Liver (tissue), 3 donors: ENCODE results near the gene RFC2.

Experiments used
- ATF3 ChIP-seq: IDR thresholded peaks from 2 replicates; pipeline ENCODE4 v1.6.1; 2016; ENCODE audit warnings: antibody characterized with exemption
- CTCF ChIP-seq: fragments of 150-350 bp; IDR thresholded peaks from 2 replicates; pipeline ENCODE4 v1.5.1; 2017; ENCODE audit warnings: improper control_type of control experiment, low read depth, low read length; ENCODE audit not compliant: missing input control
- FOXA1 ChIP-seq: IDR thresholded peaks from 2 replicates; pipeline ENCODE4 v1.6.1; 2016; ENCODE audit warnings: antibody characterized with exemption
- FOXA2 ChIP-seq: IDR thresholded peaks from 2 replicates; pipeline ENCODE4 v1.6.1; 2016; ENCODE audit warnings: antibody characterized with exemption
- HNF4A ChIP-seq, 2 donors: conservative IDR thresholded peaks; 2 replicates each; pipeline ENCODE4 v1.6.1; 2016; ENCODE audit warnings: antibody characterized with exemption in 2 of 2, mild to moderate bottlenecking in 2 of 2
- MAX ChIP-seq: IDR thresholded peaks from 2 replicates; pipeline ENCODE4 v1.6.1; 2016; ENCODE audit warnings: antibody characterized with exemption
- NR2F2 ChIP-seq: IDR thresholded peaks from 2 replicates; pipeline ENCODE4 v1.6.1; 2016; ENCODE audit warnings: antibody characterized with exemption
- RAD21 ChIP-seq, 2 donors: IDR thresholded peaks; 2 replicates each; pipeline ENCODE4 v1.6.1; 2016; ENCODE audit warnings: antibody characterized with exemption in 2 of 2, mild to moderate bottlenecking in 2 of 2
- REST ChIP-seq: IDR thresholded peaks from 2 replicates; pipeline ENCODE4 v1.6.1; 2016; ENCODE audit warnings: antibody characterized with exemption, mild to moderate bottlenecking
- SP1 ChIP-seq: IDR thresholded peaks from 2 replicates; pipeline ENCODE4 v1.6.1; 2018; ENCODE audit warnings: antibody characterized with exemption, mild to moderate bottlenecking
- TAF1 ChIP-seq: conservative IDR thresholded peaks from 2 replicates; pipeline ENCODE4 v1.6.1; 2016; ENCODE audit warnings: antibody characterized with exemption, mild to moderate bottlenecking
- YY1 ChIP-seq: IDR thresholded peaks from 2 replicates; pipeline ENCODE4 v1.6.1; 2016; ENCODE audit warnings: antibody characterized with exemption, mild to moderate bottlenecking
- donor health status: healthy.
- donor health status: healthy.

- TF ChIP-seq SP1, result no peak
- no peak for TF ChIP-seq YY1
- no peak for TF ChIP-seq CTCF
- TF ChIP-seq NR2F2, result no peak
- no peak for TF ChIP-seq FOXA1
- no peak for TF ChIP-seq MAX
- no peak for TF ChIP-seq RAD21 (IDR thresholded peaks at IDR 0.05)
- no peak for TF ChIP-seq REST
- no peak for TF ChIP-seq FOXA2
- no peak for TF ChIP-seq TAF1
- no peak for TF ChIP-seq ATF3
- no peak for TF ChIP-seq HNF4A (conservative IDR thresholded peaks at IDR 0.05)
Measured at GRCh38 chr7:74199551-74200355, 54.4 kb downstream of the RFC2 start.
